Left colon (tissue), 2 donors: Measurements from ENCODE around the gene CCL24. TPM values are rescaled to one million over a fixed set of nuclear protein-coding genes. Genes with fewer than 3 reads are reported as not detected.

Experiments used
- total RNA-seq, 2 donors: library from RNA; stranded (reverse); fragmentation: NEBNext Ultra II Directional; extraction: Animal tissue kit (Norgen Biotek cat#: 25700); gene quantifications; one replicate each; pipeline ENCODE4 v1.2.1, GENCODE V29; 2021
- donor health status: DM: no; HTN: no; CAD: no.
- donor health status: DM: yes; HTN: yes; CAD: no.

Gene CCL24
- total RNA-seq, 2 donors from 2014 or later = 7.4 to 21.7 TPM

Other genes starting within 250 kb of the CCL24 start
- gene HIP1, start 74.9 kb downstream of the CCL24 start, total RNA-seq = 1 to 10 TPM; 5.7 to 6.2 TPM
- under 1 TPM in 1 of 2 donors, not detected in 1; 0.78 TPM for gene CCL26, start 41.6 kb downstream of the CCL24 start, total RNA-seq
- 10 to 100 TPM; 52.8 to 62.3 TPM for gene RHBDD2, start 65.2 kb upstream of the CCL24 start, total RNA-seq
- gene POR, start 101.3 kb upstream of the CCL24 start, total RNA-seq = 100 to 1,000 TPM; 131 to 150 TPM
- gene TMEM120A, start 180.8 kb upstream of the CCL24 start, total RNA-seq = 100 to 1,000 TPM; 102 to 104 TPM
- gene STYXL1, start 234.2 kb upstream of the CCL24 start, total RNA-seq = 10 to 100 TPM; 19.0 to 26.0 TPM
- 100 to 1,000 TPM; 226 to 284 TPM for gene MDH2, start 234.3 kb upstream of the CCL24 start, total RNA-seq